Heart left ventricle (tissue), 16 donors: Measurements from ENCODE around the gene PHOSPHO1. TPM values are rescaled to one million over a fixed set of nuclear protein-coding genes. Genes with fewer than 3 reads are reported as not detected.
"Not testable (repeated sequence)": the region's sequence is repeated elsewhere in the genome, so short reads cannot be mapped to it uniquely, and the experiment has no call there.

Experiments used
- ATAC-seq, 4 donors: fragments of 200-7000 bp; cut with Tn5 transposase; one replicate each; pipeline ENCODE4 v1.9.1; 2020 to 2022; ENCODE audit warnings: moderate library complexity in 4 of 4, mild to moderate bottlenecking in 3 of 4, moderate number of reproducible peaks in 1 of 4
- DNase-seq, 5 donors: peaks; one replicate each; pipeline ENCODE4 v3.0.0-alpha.2; 2020
- H3K27ac ChIP-seq, 12 donors: fragments of 200-600 bp; sonication (generic) in 4 of 12; one replicate each; pipeline versions ENCODE4 v1.5.0 to v1.8.0; 2016 to 2022; ENCODE audit warnings: mild to moderate bottlenecking in 2 of 12
- H3K27me3 ChIP-seq, 9 donors: fragments of 200-600 bp; sonication (generic) in 2 of 9; one replicate each; pipeline versions ENCODE4 v1.5.1 to v1.8.0; 2016 to 2022; ENCODE audit warnings: mild to moderate bottlenecking in 3 of 9
- H3K36me3 ChIP-seq, 9 donors: fragments of 200-600 bp; sonication (generic) in 2 of 9; one replicate each; pipeline versions ENCODE4 v1.5.0 to v1.8.0; 2018 to 2022; ENCODE audit warnings: mild to moderate bottlenecking in 2 of 9
- H3K4me1 ChIP-seq, 12 donors: fragments of 200-600 bp; sonication (generic) in 4 of 12; one replicate each; pipeline versions ENCODE4 v1.5.0 to v1.8.0; 2016 to 2022; ENCODE audit warnings: mild to moderate bottlenecking in 3 of 12
- H3K4me3 ChIP-seq, 12 donors: fragments of 200-600 bp; sonication (generic) in 4 of 12; one replicate each; pipeline versions ENCODE4 v1.5.0 to v1.8.0; 2017 to 2022; ENCODE audit warnings: mild to moderate bottlenecking in 9 of 12, moderate library complexity in 4 of 12
- H3K9me3 ChIP-seq, 12 donors: fragments of 200-600 bp; sonication (generic) in 4 of 12; one replicate each; pipeline versions ENCODE4 v1.5.0 to v1.8.0; 2016 to 2022; ENCODE audit warnings: mild to moderate bottlenecking in 1 of 12
- POLR2A ChIP-seq, 2 donors: fragments of 450-650 bp; IDR thresholded peaks; one replicate each; pipeline ENCODE4 v1.6.1; 2017; ENCODE audit warnings: antibody characterized with exemption in 2 of 2, mild to moderate bottlenecking in 2 of 2, moderate library complexity in 2 of 2
- WGBS, 4 donors: extraction: QIAGEN DNeasy Blood & Tissue Kit in 2 of 4; methylation state at CpG; one replicate each; pipeline versions ENCODE4 v1.1.5 to v1.1.7; 2013 to 2018; 5-methylcytosine and 5-hydroxymethylcytosine counted together
- intact Hi-C, 10 donors: fragments of 100-400 bp; cut with DNase I; formaldehyde crosslinking; loops; one replicate each; pipeline versions ENCODE4 v1.11.1 to v1.14.2; 2022
- long read RNA-seq, 3 donors: library from polyadenylated mRNA; unstranded; transcript quantifications; one replicate each; pipeline ENCODE4 v2.0.0, GENCODE V29; 2020 to 2021
- polyA plus RNA-seq, 2 donors: library from polyadenylated mRNA; stranded (reverse); fragments of 200-250 nt; gene quantifications; one replicate each; pipeline ENCODE4 v1.2.3, GENCODE V29; 2013
- total RNA-seq, 9 donors: library from RNA; depleted of rRNA in 2 of 9; stranded (reverse); fragments of >200 nt in 2 of 9; fragmentation: NEBNext Ultra II Directional in 3 of 9; extraction: Animal tissue kit (Norgen Biotek cat#: 25700) in 3 of 9; gene quantifications; one replicate each; pipeline versions ENCODE4 v1.1.0 to v1.2.4, GENCODE V29; 2016 to 2023
- TF ChIP-seq, protein P1 (sequence below), 12 donors: fragments of 200-600 bp; sonication (generic) in 4 of 12; IDR thresholded peaks; one replicate each; pipeline versions ENCODE4 v1.5.0 to v1.8.0; 2018 to 2022; ENCODE audit warnings: antibody characterized with exemption in 12 of 12, mild to moderate bottlenecking in 5 of 12
- donor health status: ischemic (EF 13 %, LVEDD 7.1; RV severe dilation, severe dysfunction).
- donor health status: healthy with polysubstance abuse.
- donor health status: DM: no; HTN: yes; CAD: no.
- donor health status: DM: no; HTN: no; CAD: no.
- donor health status: ischemic (EF 25% LVEDD 6.9; RV normal size, moderate dysfunction).
- donor health status: ischemic (EF 25% LVEDD 5.7; RV mildly dilated, moderate dysfunction).
- donor health status: healthy.
- donor health status: DM: yes; HTN: yes; CAD: no.
- donor health status: ischemic (EF 35%, LVEDD 5.7; RV mildly dilated, moderate dysfunction).
- donor health status: nonischemic (EF 11% LVEDD 7.7; RV severe dilation, severe dysfunction).
- donor health status: DM: yes; HTN: yes; CAD: no.
- donor health status: PGD.
- donor health status: ischemic (EF 29% LVEDD 5.4; RV normal size, mild dysfunction).
- donor health status: nonischemic (EF 23%, LVEDD 6.1; RV moderate dilation, normal function).

Gene PHOSPHO1, protein sequence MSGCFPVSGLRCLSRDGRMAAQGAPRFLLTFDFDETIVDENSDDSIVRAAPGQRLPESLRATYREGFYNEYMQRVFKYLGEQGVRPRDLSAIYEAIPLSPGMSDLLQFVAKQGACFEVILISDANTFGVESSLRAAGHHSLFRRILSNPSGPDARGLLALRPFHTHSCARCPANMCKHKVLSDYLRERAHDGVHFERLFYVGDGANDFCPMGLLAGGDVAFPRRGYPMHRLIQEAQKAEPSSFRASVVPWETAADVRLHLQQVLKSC
- 1 to 10 TPM in 2 of 9 donors, under 1 TPM in 7; 0.35 to 1.0 (median 0.66) TPM for total RNA-seq
- polyA plus RNA-seq, result 1 to 10 TPM in 1 of 2 donors, under 1 TPM in 1; 0.47 to 1.3 TPM
- long read RNA-seq, donor 1, result 0 reads
- long read RNA-seq, donor 2, partial matches to known transcripts, result 0 of 1 reads
- long read RNA-seq, donor 2, other reads (novel, unspliced or antisense), result 0 of 1 reads
- long read RNA-seq, donor 3, result 0 reads

DNA sequence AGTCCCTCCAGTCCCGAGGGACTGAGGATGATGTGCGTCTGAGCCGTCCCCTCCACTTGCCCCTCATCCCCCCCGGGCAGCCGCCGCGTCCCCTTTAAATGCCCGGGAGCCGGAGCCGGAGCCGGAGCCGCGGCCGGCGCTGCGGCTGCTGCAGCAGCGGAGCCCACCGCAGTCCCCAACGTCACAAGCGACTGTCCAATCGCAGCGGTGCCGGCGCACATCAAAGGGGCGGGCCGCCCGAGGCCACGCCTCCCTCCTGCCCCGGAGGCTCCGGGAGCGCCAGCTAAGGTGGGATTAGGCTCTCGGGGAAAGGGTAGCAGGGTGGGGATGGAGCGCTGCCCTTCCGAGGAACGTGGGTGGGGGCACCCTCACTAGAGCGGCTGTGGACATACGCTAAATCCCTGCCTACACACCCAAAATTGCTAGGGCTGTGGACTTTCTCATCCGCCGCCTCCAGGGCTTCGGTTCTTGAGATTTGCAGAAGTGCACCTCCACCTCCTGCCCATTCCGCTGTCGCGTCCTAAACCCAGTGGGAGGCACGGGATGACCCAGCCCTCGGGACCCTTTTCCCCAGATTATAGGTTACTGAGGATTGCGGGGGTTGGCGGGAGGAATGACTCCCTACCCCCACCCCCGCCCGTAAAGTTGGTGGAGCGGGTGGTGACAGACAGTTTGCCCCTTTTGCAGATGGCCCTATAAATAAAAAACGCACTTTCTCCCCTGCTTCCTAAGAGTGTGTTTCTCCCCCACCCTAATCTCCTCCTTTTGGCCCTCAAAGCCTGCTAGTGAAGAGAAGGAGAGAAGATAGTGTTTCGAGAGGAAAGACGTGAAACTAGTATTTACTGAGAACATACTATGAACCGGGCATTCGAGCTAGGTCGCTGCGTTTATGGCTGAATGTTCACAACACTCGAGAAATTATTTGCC, at the start of gene PHOSPHO1:
Gene PHOSPHO1, minus strand, starts transcription at position 152 of the 927 bp plus-strand sequence. CDS start 4,096 bp downstream, outside the sequence.
- peak; percentile 94 to 98 (median 96) for ATAC-seq
- WGBS, 4 donors, result 4 to 13% (median 7%) methylated on average over 15 to 58 of the region's 58 CpGs
- TF ChIP-seq, protein P1, sequence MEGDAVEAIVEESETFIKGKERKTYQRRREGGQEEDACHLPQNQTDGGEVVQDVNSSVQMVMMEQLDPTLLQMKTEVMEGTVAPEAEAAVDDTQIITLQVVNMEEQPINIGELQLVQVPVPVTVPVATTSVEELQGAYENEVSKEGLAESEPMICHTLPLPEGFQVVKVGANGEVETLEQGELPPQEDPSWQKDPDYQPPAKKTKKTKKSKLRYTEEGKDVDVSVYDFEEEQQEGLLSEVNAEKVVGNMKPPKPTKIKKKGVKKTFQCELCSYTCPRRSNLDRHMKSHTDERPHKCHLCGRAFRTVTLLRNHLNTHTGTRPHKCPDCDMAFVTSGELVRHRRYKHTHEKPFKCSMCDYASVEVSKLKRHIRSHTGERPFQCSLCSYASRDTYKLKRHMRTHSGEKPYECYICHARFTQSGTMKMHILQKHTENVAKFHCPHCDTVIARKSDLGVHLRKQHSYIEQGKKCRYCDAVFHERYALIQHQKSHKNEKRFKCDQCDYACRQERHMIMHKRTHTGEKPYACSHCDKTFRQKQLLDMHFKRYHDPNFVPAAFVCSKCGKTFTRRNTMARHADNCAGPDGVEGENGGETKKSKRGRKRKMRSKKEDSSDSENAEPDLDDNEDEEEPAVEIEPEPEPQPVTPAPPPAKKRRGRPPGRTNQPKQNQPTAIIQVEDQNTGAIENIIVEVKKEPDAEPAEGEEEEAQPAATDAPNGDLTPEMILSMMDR (IDR thresholded peaks at IDR 0.05), result no peak
- peak in 1 of 2 donors; percentile 55 for TF ChIP-seq POLR2A (IDR thresholded peaks at IDR 0.05)
- H3K27me3 ChIP-seq, result peaks cover 0 to 7% (median 0%) of the 10 kb centered on the region in 9 donors
- no peaks in the 10 kb centered on the region for H3K9me3 ChIP-seq
- H3K27ac ChIP-seq, result peak within 1 kb of the TSS in 3 of 12 donors; percentile 37 to 60 (median 58)
- intact Hi-C loops, result no loop called here
- H3K4me3 ChIP-seq, result peak within 1 kb of the TSS; percentile 32 to 75 (median 67)
- H3K36me3 ChIP-seq, result no peaks in the 10 kb centered on the region
- peak; percentile 89 to 94 (median 90) for DNase-seq
- H3K4me1 ChIP-seq, result peaks cover 0 to 28% (median 15%) of the 10 kb centered on the region in 12 donors

DNA sequence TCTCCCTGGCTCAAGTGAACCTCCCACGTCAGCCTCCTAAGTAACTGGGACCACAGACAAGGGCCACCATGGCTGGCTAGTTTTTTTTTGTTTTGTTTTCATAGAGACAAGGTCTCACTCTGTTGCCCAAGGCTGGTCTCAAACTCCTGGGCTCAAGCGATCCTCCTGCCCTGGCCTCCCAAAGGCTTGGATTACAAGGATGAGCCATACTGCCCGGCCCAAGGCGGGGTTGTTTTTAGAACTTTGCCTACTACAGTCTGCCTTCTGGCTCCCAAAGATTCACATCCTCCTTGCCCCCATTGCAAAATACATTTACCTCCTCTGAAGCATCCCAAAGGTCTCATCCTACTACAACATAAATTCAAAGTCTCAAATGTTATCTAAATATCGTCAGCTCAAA, 49.5 kb upstream of the PHOSPHO1 start:
- H3K4me1 ChIP-seq, result no peaks in the 10 kb centered on the region
- no peaks in the 10 kb centered on the region for H3K36me3 ChIP-seq
- no peak overlapping the region for H3K4me3 ChIP-seq
- no peak overlapping the region for H3K27ac ChIP-seq
- TF ChIP-seq, protein P1 (IDR thresholded peaks at IDR 0.05), result no peak
- no peak for TF ChIP-seq POLR2A (IDR thresholded peaks at IDR 0.05)
- ATAC-seq (no peak), DNase-seq (no peak)
- 81 to 93% (median 90%) methylated on average over 4 to 5 of the region's 5 CpGs for WGBS, 4 donors
- peaks cover 0 to 4% (median 0%) of the 10 kb centered on the region in 12 donors for H3K9me3 ChIP-seq
- intact Hi-C loops, result no loop called here
- no peaks in the 10 kb centered on the region for H3K27me3 ChIP-seq

DNA sequence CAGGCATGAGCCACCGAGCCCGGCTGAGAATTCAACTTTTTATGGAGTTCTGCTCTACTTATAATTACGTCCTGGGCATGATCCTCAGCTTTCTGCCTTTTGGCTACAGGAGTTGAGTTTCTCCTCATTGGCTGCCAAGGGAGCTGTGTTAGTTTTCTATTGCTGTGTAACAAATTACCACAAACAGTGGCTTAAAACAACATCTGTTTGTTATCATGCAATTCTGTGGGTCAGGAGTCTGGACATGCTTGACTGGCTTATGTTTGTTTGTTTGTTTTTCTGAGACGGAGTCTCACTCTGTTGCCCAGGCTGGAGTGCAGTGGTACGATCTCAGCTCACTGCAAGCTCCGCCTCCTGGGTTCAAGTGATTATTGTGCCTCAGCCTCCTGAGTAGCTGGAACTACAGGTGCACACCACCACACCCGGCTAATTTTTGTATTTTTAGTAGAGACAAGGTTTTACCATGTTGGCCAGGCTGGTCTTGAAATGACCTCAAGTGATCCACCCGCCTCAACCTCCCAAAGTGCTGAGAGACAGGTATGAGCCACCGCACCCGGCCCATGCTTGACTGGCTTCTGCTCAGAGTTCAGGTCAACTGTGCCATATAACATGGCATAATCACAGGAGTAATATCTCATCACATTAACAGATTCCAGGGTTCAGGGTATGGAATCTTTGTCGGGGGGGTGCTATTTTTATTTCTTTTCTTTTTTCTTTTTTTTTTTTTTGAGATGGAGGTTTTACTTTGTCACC, 48.9 kb upstream of the PHOSPHO1 start:
- H3K4me1 ChIP-seq, ATAC-seq, H3K9me3 ChIP-seq, H3K36me3 ChIP-seq, DNase-seq, H3K27me3 ChIP-seq, H3K4me3 ChIP-seq, H3K27ac ChIP-seq: not testable (repeated sequence)
- WGBS, 4 donors, result 89 to 94% (median 93%) methylated on average over 11 of the region's 11 CpGs
- intact Hi-C loops, result loop anchor here in 1 of 10 donors (5.0 kb wide), 1 partner anchor 52 kb away; no protein-coding TSS in a partner anchor

DNA sequence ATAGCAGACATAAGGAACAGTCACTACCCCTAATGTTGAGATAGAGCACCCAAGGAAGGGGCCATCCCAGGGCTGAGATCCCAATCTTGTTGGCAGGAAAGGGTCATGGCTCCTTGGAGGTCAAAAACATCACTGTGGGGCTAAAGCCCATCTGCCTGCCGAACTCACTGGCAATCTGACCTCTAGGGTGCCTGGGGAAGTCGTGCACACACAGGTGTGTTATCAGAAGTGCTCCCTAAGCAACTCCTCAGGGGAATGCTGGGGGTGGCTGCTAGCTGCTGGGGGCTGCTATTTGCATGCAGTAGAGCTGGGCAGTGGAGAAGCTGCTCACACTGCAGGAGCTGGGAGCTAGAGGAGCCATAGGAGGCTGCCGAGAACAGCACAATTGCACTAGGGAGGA, 47.5 kb upstream of the PHOSPHO1 start:
- intact Hi-C loops, result loop anchor here in 1 of 10 donors (5.0 kb wide), 1 partner anchor 51 kb away; no protein-coding TSS in a partner anchor
- no peak for DNase-seq

More for the DNA sequence above, 47.5 kb upstream of the PHOSPHO1 start:
- H3K4me3 ChIP-seq, result no peak overlapping the region
- no peak for ATAC-seq
- H3K4me1 ChIP-seq, result no peaks in the 10 kb centered on the region
- no peaks in the 10 kb centered on the region for H3K36me3 ChIP-seq
- H3K27ac ChIP-seq, result no peak overlapping the region
- TF ChIP-seq, protein P1 (IDR thresholded peaks at IDR 0.05), result no peak
- TF ChIP-seq POLR2A (IDR thresholded peaks at IDR 0.05), result no peak
- peaks cover 0 to 4% (median 0%) of the 10 kb centered on the region in 12 donors for H3K9me3 ChIP-seq
- WGBS, 4 donors, result 37 to 70% (median 46%) methylated on average over 3 of the region's 3 CpGs
- H3K27me3 ChIP-seq, result no peaks in the 10 kb centered on the region
